ENCODE data around the gene NAGPA. TPM values are rescaled to one million over a fixed set of nuclear protein-coding genes. Genes with fewer than 3 reads are reported as not detected.

Gene NAGPA
- total and polyA plus RNA-seq, 2 of the 13 experiments (the other 11 are each of a cell fraction or from before 2014, with no cell fraction given): 27.1 to 60.3 TPM

DNA sequence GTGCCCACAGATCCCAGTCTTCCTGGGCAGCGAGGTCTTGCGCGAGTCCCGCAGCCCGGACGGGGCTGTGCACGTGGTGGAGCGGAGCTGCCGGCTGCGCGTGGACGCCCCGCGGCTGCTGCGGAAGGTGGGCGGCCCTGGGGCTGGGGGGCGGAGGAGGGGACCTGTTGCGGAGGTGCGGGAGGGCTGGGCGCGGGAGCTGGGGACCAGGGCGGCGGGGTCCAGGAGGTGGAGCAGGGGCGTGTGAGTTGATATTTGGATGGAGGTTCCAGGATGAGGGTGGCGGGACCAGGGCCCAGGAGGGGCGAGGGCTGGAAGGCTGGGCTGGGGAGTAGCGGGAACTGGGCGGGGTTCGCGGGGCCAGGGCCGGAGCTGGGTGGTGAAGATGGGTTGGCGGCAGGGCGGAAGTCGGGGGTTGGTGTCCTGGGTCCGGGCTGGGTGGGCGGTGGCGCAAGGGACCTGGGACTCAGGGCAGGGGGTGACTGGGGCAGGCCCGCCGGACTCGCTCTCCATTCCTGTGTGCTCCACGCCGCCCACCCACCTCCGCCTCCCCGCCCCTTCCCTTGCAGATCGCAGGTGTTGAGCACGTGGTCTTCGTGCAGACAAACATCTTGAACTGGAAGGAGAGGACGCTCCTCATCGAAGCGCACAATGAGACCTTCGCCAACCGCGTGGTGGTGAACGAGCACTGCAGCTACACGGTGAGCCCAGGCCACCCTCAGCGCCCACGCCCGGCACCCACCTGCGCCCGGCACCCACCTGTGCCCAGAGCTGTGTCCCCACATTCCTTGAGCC is 46.0 kb downstream of the NAGPA start (continued):
- no peak for TF ChIP-seq TMF1 (CRISPR knock-in tag; IDR thresholded peaks at IDR 0.05; ENCODE audit: low read depth)
- TF ChIP-seq, protein P1, sequence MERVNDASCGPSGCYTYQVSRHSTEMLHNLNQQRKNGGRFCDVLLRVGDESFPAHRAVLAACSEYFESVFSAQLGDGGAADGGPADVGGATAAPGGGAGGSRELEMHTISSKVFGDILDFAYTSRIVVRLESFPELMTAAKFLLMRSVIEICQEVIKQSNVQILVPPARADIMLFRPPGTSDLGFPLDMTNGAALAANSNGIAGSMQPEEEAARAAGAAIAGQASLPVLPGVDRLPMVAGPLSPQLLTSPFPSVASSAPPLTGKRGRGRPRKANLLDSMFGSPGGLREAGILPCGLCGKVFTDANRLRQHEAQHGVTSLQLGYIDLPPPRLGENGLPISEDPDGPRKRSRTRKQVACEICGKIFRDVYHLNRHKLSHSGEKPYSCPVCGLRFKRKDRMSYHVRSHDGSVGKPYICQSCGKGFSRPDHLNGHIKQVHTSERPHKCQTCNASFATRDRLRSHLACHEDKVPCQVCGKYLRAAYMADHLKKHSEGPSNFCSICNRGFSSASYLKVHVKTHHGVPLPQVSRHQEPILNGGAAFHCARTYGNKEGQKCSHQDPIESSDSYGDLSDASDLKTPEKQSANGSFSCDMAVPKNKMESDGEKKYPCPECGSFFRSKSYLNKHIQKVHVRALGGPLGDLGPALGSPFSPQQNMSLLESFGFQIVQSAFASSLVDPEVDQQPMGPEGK (CRISPR knock-in tag; IDR thresholded peaks at IDR 0.05): peak; percentile 10; the same call in 1 of the 2 replicates
- TF ChIP-seq, protein P2, sequence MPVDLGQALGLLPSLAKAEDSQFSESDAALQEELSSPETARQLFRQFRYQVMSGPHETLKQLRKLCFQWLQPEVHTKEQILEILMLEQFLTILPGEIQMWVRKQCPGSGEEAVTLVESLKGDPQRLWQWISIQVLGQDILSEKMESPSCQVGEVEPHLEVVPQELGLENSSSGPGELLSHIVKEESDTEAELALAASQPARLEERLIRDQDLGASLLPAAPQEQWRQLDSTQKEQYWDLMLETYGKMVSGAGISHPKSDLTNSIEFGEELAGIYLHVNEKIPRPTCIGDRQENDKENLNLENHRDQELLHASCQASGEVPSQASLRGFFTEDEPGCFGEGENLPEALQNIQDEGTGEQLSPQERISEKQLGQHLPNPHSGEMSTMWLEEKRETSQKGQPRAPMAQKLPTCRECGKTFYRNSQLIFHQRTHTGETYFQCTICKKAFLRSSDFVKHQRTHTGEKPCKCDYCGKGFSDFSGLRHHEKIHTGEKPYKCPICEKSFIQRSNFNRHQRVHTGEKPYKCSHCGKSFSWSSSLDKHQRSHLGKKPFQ (CRISPR knock-in tag; IDR thresholded peaks at IDR 0.05; ENCODE audit: insufficient replicate concordance): peak; percentile 45
- no peak for TF ChIP-seq ZNF230 (CRISPR knock-in tag; IDR thresholded peaks at IDR 0.05)
- TF ChIP-seq ZFP36L2 (CRISPR knock-in tag; IDR thresholded peaks at IDR 0.05): no peak
- no peak for TF ChIP-seq BRCA1 (CRISPR knock-in tag; IDR thresholded peaks at IDR 0.05)
- peak; percentile 2; the same call in 1 of the 2 replicates for TF ChIP-seq ZNF768 (CRISPR knock-in tag; IDR thresholded peaks at IDR 0.05)
- no peak for TF ChIP-seq KDM4B (CRISPR knock-in tag; IDR thresholded peaks at IDR 0.05)
- TF ChIP-seq ZNF292 (CRISPR knock-in tag; IDR thresholded peaks at IDR 0.05; ENCODE audit: borderline replicate concordance, low read depth): no peak
- TF ChIP-seq, protein P3, sequence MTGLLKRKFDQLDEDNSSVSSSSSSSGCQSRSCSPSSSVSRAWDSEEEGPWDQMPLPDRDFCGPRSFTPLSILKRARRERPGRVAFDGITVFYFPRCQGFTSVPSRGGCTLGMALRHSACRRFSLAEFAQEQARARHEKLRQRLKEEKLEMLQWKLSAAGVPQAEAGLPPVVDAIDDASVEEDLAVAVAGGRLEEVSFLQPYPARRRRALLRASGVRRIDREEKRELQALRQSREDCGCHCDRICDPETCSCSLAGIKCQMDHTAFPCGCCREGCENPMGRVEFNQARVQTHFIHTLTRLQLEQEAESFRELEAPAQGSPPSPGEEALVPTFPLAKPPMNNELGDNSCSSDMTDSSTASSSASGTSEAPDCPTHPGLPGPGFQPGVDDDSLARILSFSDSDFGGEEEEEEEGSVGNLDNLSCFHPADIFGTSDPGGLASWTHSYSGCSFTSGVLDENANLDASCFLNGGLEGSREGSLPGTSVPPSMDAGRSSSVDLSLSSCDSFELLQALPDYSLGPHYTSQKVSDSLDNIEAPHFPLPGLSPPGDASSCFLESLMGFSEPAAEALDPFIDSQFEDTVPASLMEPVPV (CRISPR knock-in tag; IDR thresholded peaks at IDR 0.05): peak; percentile 46; the same call in 1 of the 2 replicates
- TF ChIP-seq DMAP1 (CRISPR knock-in tag; IDR thresholded peaks at IDR 0.05): no peak
- no peak for TF ChIP-seq AGO1 (IDR thresholded peaks at IDR 0.05; ENCODE audit: low read depth, low read length, poor library complexity, severe bottlenecking)
- no peak for TF ChIP-seq ZNF333 (CRISPR knock-in tag; IDR thresholded peaks at IDR 0.05; ENCODE audit: borderline replicate concordance)
- no peak for TF ChIP-seq SNAPC2 (CRISPR knock-in tag; IDR thresholded peaks at IDR 0.05)
- no peak for TF ChIP-seq ZSCAN22 (CRISPR knock-in tag; IDR thresholded peaks at IDR 0.05)
- TF ChIP-seq, protein P4, sequence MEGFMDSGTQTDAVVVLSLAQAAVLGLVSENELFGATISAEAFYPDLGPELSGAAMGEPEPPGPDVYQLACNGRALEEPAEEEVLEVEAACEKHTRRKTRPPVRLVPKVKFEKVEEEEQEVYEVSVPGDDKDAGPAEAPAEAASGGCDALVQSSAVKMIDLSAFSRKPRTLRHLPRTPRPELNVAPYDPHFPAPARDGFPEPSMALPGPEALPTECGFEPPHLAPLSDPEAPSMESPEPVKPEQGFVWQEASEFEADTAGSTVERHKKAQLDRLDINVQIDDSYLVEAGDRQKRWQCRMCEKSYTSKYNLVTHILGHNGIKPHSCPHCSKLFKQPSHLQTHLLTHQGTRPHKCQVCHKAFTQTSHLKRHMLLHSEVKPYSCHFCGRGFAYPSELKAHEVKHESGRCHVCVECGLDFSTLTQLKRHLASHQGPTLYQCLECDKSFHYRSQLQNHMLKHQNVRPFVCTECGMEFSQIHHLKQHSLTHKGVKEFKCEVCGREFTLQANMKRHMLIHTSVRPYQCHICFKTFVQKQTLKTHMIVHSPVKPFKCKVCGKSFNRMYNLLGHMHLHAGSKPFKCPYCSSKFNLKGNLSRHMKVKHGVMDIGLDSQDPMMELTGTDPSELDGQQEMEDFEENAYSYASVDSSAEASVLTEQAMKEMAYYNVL (CRISPR knock-in tag; IDR thresholded peaks at IDR 0.05; ENCODE audit: borderline replicate concordance): no peak
- no peak for TF ChIP-seq IKZF4 (CRISPR knock-in tag; IDR thresholded peaks at IDR 0.05; ENCODE audit: borderline replicate concordance, low read depth, not compliant biosample characterization)
- TF ChIP-seq ZNF513 (CRISPR knock-in tag; conservative IDR thresholded peaks at IDR 0.05): no peak
- no peak for TF ChIP-seq MAZ (IDR thresholded peaks at IDR 0.05; ENCODE audit: borderline replicate concordance, low read depth, low read length)
- TF ChIP-seq MAZ (CRISPR knock-in tag; IDR thresholded peaks at IDR 0.05; ENCODE audit: low read depth): 0 out of 2 replicates have a peak, but pooled peaks have one; percentile 58

Measured in HepG2 (cell line).